HAP-1 (cell line): ENCODE data around the gene AOPEP.

Experiments
- DNase-seq, 2 experiments: peaks; one replicate each; pipeline ENCODE4 v3.0.0-alpha.2; 2016 to 2020; ENCODE audit warnings: low spot score in 2 of 2
- H3K27me3 ChIP-seq: fragments of 250-450 bp; sonication (Bioruptor Pico); 2 replicates; pipeline ENCODE4 v1.5.1; 2020; ENCODE audit warnings: low read depth, mild to moderate bottlenecking, moderate library complexity
- H3K36me3 ChIP-seq: fragments of 250-450 bp; sonication (Bioruptor Pico); replicated peaks from 2 replicates; pipeline ENCODE4 v1.5.1; 2020; ENCODE audit warnings: mild to moderate bottlenecking
- H3K4me1 ChIP-seq: fragments of 250-450 bp; sonication (Bioruptor Pico); 2 replicates; pipeline ENCODE4 v1.5.1; 2020; ENCODE audit warnings: mild to moderate bottlenecking
- H3K4me3 ChIP-seq: fragments of 250-450 bp; sonication (Bioruptor Pico); 2 replicates; pipeline ENCODE4 v1.5.1; 2020; ENCODE audit warnings: mild to moderate bottlenecking, moderate library complexity
- H3K9me3 ChIP-seq: fragments of 250-450 bp; sonication (Bioruptor Pico); 2 replicates; pipeline ENCODE4 v1.5.1; 2020; ENCODE audit warnings: mild to moderate bottlenecking, moderate library complexity
- in situ Hi-C: fragments of 300-500 bp; cut with MboI; formaldehyde crosslinking; loops from 3 replicates; pipeline ENCODE4 v1.14.3; 2020; ENCODE audit warnings: low sequenced_read_pairs, inconsistent platforms, mixed read lengths

AOPEP gene

DNA sequence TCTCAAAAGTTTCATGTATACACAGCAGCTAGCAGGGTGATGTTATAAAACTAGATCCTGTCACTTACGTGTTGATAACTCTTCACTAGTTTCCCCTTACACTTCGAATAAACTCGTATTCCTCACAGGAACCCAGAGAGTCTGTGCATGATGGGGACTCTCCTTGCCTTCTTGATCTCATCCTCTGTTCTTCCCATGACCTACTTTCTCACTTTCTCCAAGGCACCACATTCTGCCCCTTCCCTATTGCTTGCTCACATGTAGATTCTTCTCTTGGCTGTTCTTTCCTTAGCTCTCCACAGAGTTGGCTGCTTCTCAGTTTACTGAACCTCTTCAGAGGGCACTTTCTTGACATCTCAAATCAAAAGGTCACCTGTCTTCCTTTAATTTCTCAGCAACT lies 1.2 kb upstream of the AOPEP start:
- H3K4me1 ChIP-seq: peaks cover 29% of the 10 kb centered on the region
- H3K4me3 ChIP-seq: no peak overlapping the region
- in situ Hi-C loops: no loop called here
- no peaks in the 10 kb centered on the region for H3K9me3 ChIP-seq
- H3K36me3 ChIP-seq: no peaks in the 10 kb centered on the region
- no peak for DNase-seq
- H3K27me3 ChIP-seq: no peaks in the 10 kb centered on the region

- peaks cover 20% of the 10 kb centered on the region for H3K4me1 ChIP-seq
- no peaks in the 10 kb centered on the region for H3K27me3 ChIP-seq
- H3K9me3 ChIP-seq: no peaks in the 10 kb centered on the region
- no peaks in the 10 kb centered on the region for H3K36me3 ChIP-seq
- in situ Hi-C loops: no loop called here
- no peak for DNase-seq
- no peak overlapping the region for H3K4me3 ChIP-seq
Measured at GRCh38 chr9:94728719-94729118, 2.2 kb downstream of the AOPEP start.

GRCh38 chr9:94729199-94729598 lies 2.7 kb downstream of the AOPEP start:
- peaks cover 20% of the 10 kb centered on the region for H3K4me1 ChIP-seq
- H3K9me3 ChIP-seq: no peaks in the 10 kb centered on the region
- no peak overlapping the region for H3K4me3 ChIP-seq
- no peak for DNase-seq
- H3K36me3 ChIP-seq: no peaks in the 10 kb centered on the region
- H3K27me3 ChIP-seq: no peaks in the 10 kb centered on the region
- in situ Hi-C loops: no loop called here

- in situ Hi-C loops: no loop called here
- no peaks in the 10 kb centered on the region for H3K36me3 ChIP-seq
Measured at GRCh38 chr9:94734054-94734754, 7.7 kb downstream of the AOPEP start.

DNA sequence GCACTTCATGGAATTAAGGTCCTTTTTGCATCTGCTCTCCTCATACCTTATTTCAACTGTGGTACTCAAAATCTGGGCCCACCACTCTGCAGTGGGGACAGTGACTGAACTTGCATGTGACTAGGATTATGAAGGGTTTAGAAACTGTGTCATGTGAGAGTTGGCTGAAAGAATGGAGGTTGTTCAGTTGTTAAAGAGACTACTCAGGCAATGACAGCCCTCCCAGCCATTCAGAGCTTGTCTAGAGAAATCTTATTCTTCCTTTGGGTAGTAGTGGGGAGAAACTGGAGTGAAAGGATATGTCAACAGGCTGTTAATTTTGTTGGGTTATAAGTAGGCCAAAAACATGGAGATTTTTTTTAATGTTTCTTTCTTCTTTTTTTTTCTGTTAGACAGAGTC lies 10.3 kb downstream of the AOPEP start:
- DNase-seq: no peak
- in situ Hi-C loops: no loop called here
- H3K4me1 ChIP-seq: no peaks in the 10 kb centered on the region
- H3K27me3 ChIP-seq: no peaks in the 10 kb centered on the region
- no peak overlapping the region for H3K4me3 ChIP-seq
- no peaks in the 10 kb centered on the region for H3K36me3 ChIP-seq
- no peaks in the 10 kb centered on the region for H3K9me3 ChIP-seq

More at GRCh38 chr9:94734054-94734754, 7.7 kb downstream of the AOPEP start:
- H3K4me1 ChIP-seq: no peaks in the 10 kb centered on the region
- H3K9me3 ChIP-seq: no peaks in the 10 kb centered on the region
- no peaks in the 10 kb centered on the region for H3K27me3 ChIP-seq
- H3K4me3 ChIP-seq: no peak overlapping the region
- no peak for DNase-seq

DNA sequence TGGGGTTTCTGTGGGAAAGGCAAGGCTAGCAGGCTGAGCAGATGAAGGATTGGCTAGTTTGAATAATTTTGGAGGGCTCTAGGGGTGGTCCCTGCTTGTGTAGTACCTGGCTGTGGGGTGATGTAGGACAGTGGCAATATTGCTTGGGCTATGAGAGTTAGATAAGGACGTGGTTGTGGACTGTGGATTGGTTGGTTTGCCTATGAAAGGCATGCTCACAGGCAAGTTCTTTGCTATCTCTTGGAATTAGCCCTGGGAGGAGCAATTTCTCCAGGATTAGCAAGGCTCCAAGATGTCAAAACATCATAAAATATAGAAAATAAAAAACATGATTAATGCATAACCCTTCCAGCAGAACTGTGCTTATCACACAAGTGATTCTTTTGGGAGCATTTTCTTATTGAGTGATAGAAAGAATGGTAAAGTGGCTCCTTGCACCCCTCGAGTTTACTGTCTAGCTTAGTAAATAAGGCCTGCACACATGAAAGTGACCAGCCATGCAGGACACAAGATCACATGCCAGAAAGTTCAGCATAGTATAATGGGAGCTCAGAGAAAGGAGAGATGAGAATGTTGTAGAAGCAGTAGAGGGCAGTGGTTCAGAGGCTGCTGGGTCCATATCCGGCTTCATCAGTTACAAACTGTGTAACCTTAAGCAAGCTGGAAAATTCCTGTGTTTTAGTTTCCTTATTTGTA lies 13.8 kb downstream of the AOPEP start:
- no peaks in the 10 kb centered on the region for H3K36me3 ChIP-seq
- no peaks in the 10 kb centered on the region for H3K27me3 ChIP-seq
- no peaks in the 10 kb centered on the region for H3K9me3 ChIP-seq
- H3K4me3 ChIP-seq: no peak overlapping the region
- H3K4me1 ChIP-seq: no peaks in the 10 kb centered on the region
- DNase-seq: no peak
- in situ Hi-C loops: no loop called here

DNA sequence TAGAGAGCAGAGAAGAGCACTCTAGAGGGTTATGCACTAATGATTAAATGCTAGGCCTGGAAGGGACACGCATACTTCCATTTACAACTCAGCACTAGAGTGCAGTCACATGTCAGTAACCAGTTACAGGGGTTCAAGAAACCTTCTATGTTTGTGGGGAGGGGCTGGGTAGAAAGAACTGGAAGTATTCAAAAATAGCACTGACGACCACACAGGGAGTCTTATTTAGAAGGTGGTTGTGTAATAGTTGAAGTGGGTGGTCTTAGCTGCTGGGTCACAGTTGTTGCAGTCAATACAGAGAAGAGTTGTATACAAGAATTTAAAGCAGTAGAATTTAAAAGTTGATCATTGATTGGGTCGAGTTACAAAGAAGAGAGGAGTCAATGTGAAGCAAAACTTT lies 15.4 kb downstream of the AOPEP start:
- in situ Hi-C loops: no loop called here
- H3K4me3 ChIP-seq: no peak overlapping the region
- H3K9me3 ChIP-seq: no peaks in the 10 kb centered on the region
- H3K36me3 ChIP-seq: no peaks in the 10 kb centered on the region
- DNase-seq: no peak
- H3K4me1 ChIP-seq: peaks cover 5% of the 10 kb centered on the region
- H3K27me3 ChIP-seq: no peaks in the 10 kb centered on the region

DNA sequence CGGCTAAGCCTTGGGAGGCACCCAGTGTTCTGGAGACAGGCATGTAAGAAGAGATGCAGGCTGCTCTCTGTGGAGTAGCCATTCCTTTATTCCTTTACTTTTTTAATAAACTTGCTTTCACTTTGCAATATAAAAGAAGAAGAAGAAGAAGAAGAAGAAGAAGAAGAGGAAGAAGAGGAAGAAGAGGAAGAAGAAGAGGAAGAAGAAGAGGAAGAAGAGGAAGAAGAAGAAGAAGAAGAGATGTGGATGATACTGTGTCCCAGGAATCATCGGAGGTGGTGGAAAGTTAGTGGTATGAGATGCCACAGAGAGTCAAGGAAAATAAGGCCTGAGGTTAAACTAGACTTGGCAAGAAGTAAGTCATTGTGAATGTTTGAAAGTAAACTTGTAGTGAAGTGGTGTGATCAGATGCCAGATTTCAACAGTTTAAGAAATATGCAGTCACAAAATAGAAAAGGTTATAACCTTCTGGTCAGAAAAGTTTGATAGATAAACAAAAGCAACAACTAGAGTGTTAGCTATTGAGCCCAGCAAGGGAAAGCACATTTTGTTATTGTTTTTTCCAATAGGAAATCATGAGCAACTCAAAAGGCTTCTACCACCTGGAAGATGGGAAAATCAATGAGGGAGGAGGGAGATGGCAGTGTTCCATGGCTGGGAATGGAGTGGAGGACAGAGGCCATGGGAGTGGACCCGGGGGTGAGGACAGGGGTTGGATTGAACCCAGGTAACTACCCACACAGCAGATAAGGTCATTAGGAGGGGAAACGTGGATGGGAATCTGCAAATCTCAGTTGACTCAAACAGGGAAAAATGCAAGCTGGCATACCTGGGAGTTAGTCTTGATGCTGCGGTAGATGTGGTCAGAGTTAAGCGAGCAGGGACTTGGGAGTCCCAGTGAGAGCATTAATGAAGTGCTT lies 16.8 kb downstream of the AOPEP start:
- DNase-seq: no peak
- no peaks in the 10 kb centered on the region for H3K36me3 ChIP-seq
- no peaks in the 10 kb centered on the region for H3K27me3 ChIP-seq
- no peaks in the 10 kb centered on the region for H3K9me3 ChIP-seq
- no peak overlapping the region for H3K4me3 ChIP-seq
- in situ Hi-C loops: no loop called here
- H3K4me1 ChIP-seq: peaks cover 10% of the 10 kb centered on the region

DNA sequence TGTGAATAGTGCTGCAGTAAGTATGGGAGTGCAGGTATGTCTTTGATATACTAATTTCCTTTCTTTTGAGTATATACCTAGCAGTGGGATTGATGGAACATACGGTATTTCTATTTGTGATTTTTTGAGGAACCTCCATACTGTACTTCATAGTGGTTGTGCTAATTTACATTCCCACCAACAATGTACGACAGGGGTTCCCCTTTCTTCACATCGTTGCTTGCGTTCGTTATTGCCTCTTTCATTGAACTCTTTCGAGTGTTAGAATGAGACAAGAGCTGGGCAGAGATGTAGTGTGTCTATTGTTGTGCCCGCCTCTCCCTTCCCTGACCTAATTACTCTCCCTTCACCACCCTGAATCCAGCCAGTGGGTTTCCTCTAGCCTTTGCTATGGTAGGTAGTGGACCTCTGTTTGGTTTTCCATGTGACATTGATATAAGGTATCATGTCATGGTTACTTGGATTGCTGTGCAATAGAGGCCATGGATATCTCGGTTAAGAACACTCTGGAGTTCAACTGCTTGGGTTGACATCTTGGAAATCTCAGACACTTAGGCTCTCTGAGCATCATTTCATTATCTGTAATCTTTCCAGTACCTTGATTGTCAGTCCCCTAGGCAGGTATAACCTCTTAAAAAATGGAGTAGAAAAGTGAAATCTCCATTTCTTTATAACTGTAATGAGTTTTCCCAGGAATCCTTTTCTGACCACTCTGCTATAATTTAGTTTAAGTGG lies 19.5 kb downstream of the AOPEP start:
- peaks cover 6% of the 10 kb centered on the region; the same call in 1 of the 2 replicates for H3K9me3 ChIP-seq

DNA sequence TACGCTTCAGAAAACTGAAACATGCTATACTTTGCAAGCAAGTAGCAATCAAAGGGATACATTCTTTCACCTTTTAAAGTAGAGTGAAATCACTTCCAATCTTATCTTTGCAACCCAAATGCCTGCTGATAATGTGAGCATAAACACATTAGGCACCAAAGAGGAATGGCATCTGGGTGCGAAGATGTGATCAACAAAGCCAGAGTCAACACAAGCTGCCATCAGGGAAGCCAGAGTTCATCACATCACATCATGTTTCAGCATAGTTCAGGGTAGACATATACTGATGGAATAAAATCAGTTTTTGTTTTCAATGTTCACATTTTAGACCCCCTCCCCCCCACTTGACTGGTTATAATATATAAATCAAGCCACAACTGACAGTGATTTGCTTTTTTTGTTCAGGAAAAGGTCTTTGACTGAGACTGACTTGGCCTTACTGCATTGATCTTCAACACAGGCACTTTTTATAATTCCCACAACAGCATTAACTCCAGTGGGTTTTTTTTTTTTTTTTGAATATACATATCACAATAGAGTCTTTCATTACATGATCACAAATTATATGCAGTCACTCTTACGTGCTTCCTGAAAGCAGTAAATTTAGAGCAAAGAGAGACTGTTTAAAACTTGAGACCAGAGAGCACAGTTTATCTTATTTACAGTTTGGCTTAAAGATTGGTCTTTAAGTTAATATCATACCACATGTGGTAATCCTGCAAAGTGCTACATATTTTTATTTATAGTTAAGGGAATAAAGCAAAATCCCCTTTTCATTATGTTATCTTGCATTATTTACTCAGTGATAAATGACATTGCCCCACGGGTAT lies 20.3 kb downstream of the AOPEP start:
- Histone ChIP-seq H3K36me3 (0 out of 2 replicates have a peak, but pooled peaks cover 4% of the 10 kb centered on the region), H3K4me1 (peaks cover 10% of the 10 kb centered on the region), H3K4me3 (no peak overlapping the region), H3K9me3 (peaks cover 6% of the 10 kb centered on the region; the same call in 1 of the 2 replicates), H3K27me3 (no peaks in the 10 kb centered on the region)
- DNase-seq: peak in 1 of 2 experiments; percentile 50
- in situ Hi-C loops: no loop called here

More for the DNA sequence above, 19.5 kb downstream of the AOPEP start:
- Histone ChIP-seq H3K4me3 (no peak overlapping the region), H3K36me3 (0 out of 2 replicates have a peak, but pooled peaks cover 4% of the 10 kb centered on the region), H3K4me1 (peaks cover 10% of the 10 kb centered on the region), H3K27me3 (no peaks in the 10 kb centered on the region)
- in situ Hi-C loops: no loop called here
- no peak for DNase-seq

GRCh38 chr9:94754976-94755475 lies 28.5 kb downstream of the AOPEP start:
- Histone ChIP-seq H3K9me3 (no peaks in the 10 kb centered on the region), H3K4me3 (no peak overlapping the region), H3K4me1 (peaks cover 6% of the 10 kb centered on the region; the same call in 1 of the 2 replicates), H3K36me3 (0 out of 2 replicates have a peak, but pooled peaks cover 1% of the 10 kb centered on the region), H3K27me3 (no peaks in the 10 kb centered on the region)
- in situ Hi-C loops: no loop called here
- DNase-seq: no peak

DNA sequence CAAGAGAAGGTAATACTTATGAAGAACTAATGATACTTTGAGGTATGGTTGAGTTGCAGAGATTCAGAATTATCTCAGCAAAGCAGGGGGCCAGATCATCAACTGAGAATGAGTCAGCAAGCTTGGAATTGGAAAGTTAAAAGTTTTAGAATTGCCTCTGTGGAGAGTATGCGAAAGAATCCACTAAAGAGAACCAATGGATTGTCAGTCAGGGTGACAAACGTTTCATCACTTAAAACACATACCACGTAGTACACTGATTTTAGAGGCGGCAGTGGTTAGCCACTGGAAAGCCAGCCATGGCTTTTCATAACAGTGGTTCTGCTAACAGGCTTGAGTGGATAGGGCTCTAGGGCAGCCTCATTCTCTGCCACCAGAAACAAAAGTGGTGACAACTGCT lies 30.7 kb downstream of the AOPEP start:
- Histone ChIP-seq H3K36me3 (peaks cover 11% of the 10 kb centered on the region; the same call in 1 of the 2 replicates), H3K4me3 (no peak overlapping the region), H3K9me3 (no peaks in the 10 kb centered on the region), H3K27me3 (no peaks in the 10 kb centered on the region), H3K4me1 (peaks cover 6% of the 10 kb centered on the region)
- no peak for DNase-seq
- in situ Hi-C loops: no loop called here
